Erythroblast (primary cell): Measurements from ENCODE around the gene FBN3.

Experiments used
- GATA1 ChIP-seq: IDR thresholded peaks from 2 replicates; pipeline ENCODE4 v1.6.1; 2011; ENCODE audit warnings: low read depth, mild to moderate bottlenecking, control low read depth, low read length, moderate library complexity
- POLR2A ChIP-seq: IDR thresholded peaks from 2 replicates; pipeline ENCODE4 v1.6.1; 2011; ENCODE audit warnings: mild to moderate bottlenecking, low read length

DNA sequence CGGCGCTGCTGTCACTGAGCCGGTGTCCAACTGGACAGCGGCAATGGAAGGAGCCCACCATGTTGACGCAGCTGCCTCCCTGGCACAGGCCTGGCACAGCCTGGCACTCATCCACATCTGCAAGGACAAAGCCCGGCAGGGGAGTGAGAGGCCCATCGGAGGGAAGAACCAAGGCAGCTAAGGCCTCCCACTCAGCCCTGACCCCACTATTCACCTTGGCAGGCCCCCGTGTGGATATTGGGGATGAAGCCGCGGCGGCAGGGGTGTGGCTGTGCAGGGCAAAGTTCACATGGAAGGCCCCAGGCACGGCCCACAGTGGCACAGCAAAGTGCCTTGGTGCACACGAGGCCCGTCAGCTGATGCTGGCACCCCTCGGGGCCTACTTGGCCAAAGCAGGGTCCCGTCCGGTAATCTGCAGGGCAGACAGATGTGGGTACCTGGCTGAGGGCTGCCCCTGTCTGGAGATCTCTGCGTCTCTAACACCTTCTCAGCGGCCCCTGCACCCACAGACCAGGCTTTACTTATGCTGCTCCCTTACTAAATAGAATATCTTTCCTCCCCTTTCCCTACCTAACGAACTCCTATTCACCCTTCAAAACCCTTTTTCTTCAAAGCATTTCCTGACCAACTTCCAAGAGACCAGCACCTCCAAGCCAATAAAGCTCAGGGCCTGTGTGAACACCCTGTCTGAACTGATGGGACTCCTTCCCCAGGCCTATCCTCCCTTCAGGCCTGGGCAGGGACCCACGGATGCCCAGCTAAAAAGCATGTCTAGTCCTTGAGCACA lies 7.5 kb downstream of the FBN3 start:
- TF ChIP-seq POLR2A (no peak), GATA1 (no peak)
